ACHN (cell line): ENCODE measurements around the gene SPAG5.

Experiments used
- DNase-seq: peaks from one replicate; pipeline ENCODE4 v3.0.0-alpha.2; 2015
- in situ Hi-C: cut with HindIII; loops from 2 replicates; pipeline ENCODE4 v1.10.0; 2017; ENCODE audit warnings: low sequenced_read_pairs, low pct_ligation_motif_present, low pct_unique_long_range_greater_than_20kb

The SPAG5 gene, protein sequence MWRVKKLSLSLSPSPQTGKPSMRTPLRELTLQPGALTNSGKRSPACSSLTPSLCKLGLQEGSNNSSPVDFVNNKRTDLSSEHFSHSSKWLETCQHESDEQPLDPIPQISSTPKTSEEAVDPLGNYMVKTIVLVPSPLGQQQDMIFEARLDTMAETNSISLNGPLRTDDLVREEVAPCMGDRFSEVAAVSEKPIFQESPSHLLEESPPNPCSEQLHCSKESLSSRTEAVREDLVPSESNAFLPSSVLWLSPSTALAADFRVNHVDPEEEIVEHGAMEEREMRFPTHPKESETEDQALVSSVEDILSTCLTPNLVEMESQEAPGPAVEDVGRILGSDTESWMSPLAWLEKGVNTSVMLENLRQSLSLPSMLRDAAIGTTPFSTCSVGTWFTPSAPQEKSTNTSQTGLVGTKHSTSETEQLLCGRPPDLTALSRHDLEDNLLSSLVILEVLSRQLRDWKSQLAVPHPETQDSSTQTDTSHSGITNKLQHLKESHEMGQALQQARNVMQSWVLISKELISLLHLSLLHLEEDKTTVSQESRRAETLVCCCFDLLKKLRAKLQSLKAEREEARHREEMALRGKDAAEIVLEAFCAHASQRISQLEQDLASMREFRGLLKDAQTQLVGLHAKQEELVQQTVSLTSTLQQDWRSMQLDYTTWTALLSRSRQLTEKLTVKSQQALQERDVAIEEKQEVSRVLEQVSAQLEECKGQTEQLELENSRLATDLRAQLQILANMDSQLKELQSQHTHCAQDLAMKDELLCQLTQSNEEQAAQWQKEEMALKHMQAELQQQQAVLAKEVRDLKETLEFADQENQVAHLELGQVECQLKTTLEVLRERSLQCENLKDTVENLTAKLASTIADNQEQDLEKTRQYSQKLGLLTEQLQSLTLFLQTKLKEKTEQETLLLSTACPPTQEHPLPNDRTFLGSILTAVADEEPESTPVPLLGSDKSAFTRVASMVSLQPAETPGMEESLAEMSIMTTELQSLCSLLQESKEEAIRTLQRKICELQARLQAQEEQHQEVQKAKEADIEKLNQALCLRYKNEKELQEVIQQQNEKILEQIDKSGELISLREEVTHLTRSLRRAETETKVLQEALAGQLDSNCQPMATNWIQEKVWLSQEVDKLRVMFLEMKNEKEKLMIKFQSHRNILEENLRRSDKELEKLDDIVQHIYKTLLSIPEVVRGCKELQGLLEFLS

DNA sequence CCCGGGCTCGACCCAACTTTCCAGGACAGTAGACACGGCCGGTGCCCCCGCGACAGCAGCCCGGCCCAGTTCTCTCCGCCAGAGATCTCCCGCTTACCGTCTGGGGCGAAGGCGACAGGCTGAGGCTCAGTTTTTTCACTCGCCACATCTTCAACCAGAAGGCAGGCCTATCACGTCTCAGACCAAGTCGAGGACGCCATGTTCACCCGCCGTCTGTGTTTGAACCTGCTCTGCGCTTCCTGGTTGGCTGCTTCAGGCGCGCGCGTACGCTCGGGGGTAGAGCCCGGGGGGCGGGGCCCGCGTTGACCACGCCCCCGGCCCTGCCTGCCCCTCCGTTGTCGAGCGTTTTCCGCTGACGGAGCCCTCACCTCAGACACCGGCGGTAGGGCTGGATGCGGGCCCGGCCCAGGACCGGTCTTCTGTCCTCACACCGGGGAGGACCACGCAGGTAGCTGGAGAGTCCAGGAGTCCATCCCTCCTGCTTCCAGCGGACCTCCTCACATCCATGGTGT, at the start of gene SPAG5:
Gene SPAG5, minus strand, starts transcription at position 227 of the 512 bp plus-strand sequence. Its CDS starts 79 bp downstream, at position 148.
- in situ Hi-C loops, result no loop called here
- peak; percentile 96 for DNase-seq

DNA sequence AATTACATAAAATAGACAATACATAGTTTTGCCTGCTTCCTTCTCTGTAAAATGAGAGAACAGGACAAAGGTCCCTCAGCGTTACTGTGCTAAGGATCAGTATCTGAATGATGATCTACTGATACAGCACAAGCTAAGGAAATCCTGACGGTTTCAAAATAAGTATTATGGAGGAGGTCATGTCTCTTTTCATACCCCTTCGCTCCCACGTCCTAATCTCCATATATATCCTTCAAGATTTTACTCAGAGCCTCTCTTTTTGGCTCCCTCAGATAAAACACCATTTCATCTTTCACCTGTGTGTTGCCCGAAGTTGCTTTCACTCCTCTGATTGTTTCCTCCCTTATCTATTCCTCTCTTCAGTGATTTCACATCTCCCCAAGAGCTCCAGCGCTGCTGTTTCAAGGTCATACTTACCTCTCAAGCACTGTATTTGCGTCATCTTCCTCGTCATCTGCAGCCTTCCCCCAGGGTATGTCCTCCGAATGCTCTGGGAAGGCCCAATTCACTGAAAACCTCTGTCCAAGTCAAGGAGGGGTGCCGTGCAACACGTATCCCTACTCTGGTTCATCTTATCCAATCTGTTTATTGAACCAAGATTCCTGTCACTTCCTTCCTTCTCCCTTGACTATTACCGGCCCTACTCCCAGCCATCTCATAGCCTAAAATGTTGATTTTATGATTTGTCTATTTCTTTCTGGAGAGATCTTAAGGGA, 47.4 kb upstream of the SPAG5 start:
- in situ Hi-C loops, result no loop called here
- DNase-seq, result no peak

DNA sequence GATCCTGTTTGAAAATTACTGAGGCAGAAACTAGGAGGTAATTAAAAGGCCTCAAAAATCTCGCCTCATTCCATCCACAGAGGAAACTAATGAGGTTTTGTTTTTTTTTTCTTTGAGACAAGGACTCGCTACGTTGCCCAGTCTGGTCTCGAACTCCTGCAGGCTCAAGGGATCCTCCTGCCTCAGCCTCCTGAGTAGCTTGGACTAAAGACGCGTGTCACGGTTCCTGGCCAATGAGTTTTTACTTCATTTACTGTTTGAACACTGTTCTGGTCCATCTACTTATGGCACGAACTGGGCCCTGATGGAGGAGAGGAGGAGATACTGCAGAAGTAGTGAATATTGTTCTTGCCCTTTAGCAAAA, 46.7 kb upstream of the SPAG5 start:
- no peak for DNase-seq
- in situ Hi-C loops, result no loop called here

DNA sequence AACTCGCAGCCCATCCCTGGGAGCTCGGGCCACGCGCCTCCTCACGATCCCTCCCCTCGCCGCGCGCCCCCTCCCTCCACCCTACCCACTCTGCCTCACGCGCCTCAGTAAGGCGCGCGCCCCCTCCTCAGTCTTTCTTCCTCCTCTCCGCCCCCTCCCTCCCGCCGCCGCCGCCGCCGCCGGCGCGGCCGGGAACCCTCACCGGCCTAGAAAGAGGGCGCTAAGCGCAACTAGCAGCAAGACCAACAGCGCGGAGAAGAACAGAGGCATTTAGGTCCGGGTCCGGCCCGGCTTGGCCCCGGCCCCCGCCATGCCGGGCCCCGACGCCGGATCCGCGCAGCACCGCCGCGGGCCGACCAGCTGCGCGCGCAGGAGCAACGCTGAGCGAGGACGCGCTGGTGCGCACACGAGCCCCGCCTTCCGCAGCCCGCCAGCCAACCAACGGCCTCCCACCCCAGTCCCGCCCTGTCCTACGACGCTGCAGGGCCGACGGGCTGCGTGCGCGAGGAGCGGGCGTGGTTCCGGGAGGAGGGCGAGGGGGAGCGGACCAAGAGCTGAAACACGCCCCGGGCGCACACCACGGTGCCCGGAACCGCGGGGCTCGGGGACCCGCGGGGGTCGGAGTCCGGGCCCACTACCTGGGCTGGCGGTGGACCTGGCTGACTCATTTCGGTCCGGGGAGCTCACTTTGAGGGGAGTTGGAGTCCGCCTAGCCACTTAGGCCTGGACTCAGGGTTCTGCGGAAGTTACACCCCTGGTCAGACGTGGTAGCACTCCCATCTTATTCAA, 46.2 kb upstream of the SPAG5 start, which contains the start of gene BLTP2:
Gene BLTP2, minus strand, starts transcription at position 372 of the 789 bp plus-strand sequence. Its CDS starts 102 bp downstream, at position 270.
- peak; percentile 97 for DNase-seq
- in situ Hi-C loops, result no loop called here

DNA sequence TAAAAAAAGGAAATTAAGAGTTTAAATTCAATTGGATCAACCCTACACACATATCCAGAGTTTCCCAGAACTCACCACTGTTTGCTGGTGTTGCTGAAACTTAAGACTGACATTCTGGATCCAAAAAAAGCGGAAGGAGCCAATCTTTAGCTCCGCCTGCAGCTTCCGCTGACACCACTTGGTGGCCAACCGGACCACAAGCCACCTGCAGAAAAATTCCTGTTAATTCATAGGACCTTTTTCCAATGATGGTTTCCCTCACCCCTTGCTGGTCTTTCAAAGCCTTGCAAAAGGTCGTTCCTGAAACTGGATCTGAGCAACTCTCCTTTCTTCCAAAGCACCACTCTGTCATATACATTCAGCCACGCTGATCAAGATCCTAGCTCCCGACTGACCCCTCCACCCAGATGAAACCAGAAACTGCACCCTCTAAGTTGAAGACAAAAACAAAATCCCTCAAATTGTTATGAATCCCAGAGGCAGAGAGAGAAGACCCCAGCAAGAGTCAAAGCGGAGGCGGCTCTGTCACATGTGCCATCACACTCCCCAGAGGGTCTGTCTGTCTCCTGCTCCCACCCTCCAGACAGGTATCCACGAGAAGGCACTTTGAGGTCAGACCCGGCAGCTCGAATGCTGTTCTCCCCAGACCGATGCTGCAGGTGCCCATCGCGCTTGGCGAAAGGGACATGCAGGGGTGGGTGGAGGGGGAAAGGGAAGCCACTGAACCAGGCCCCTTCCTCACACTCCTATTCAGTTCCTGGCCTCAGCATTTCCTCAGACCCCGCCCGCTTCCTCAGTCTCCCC, 45.4 kb upstream of the SPAG5 start:
- in situ Hi-C loops, result no loop called here
- DNase-seq, result peak; percentile 70

DNA sequence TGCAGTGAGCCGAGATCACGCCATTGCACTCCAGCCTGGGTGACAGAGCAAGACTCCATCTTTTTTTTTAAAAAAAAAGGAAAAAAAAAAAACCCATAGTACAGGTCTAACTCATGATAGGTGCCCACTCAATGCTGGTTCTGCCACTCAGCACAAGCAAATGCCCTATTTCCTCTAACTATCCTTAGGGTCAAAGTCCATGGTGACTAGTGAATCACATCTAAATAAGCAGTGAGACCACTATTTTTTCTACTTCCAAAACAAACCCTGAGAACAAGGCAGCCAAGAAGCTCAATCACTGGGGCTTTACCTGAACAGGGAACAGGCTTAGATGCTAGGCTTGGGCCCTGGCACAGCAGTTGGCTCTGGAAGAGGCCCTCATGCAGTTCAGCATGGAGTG, 42.8 kb upstream of the SPAG5 start:
- in situ Hi-C loops, result no loop called here
- DNase-seq, result no peak

DNA sequence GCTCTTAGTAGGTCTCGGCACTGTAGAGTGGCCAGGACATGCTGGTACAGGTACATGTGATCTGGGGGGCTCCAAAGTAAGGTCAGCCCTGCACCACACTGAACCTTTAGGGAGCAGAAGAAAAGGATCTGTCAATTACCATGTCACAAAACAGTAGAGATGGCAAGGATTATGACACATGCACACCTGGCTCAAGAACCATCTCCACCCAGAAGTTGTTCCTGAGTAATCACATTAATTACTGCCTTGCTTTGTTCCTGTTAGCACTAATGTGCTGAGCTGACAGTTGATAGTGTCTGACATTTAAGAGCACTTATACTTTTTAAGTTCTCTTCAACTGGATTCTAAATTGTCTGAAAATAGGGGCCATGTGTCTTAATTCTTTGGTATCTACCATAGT, 36.7 kb upstream of the SPAG5 start:
- in situ Hi-C loops, result no loop called here
- DNase-seq, result no peak

DNA sequence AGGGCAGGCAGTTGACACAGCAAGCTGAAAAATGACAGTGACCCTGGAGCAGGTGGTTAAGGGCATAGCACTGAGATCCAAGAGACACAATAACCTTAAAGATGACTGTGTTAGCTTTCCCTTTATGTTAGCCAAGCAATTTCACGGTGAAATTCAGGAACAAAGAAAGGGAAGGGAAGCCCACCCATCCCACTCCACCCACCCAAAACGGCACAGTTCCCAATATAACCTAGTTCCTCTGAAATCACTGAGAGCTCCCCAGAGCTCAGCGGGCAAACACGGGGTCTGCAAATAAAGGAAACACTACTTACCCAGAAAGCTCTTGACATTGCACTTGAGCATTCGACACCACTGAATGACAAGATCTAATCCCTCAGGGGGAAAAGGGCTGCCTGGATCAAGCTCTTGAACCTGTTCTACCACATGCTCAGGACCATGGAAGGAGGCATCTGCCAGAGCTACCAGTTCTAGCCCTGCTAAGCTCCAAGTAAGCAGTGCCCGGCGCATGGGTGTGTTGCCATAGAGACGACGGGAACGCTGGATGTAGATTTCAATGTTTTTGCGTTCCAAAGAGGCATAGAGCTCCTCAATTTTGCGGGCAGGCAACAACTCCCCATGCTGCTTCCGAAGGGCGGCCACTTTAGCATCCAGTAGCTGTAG, 35.5 kb upstream of the SPAG5 start:
- in situ Hi-C loops, result no loop called here
- no peak for DNase-seq

DNA sequence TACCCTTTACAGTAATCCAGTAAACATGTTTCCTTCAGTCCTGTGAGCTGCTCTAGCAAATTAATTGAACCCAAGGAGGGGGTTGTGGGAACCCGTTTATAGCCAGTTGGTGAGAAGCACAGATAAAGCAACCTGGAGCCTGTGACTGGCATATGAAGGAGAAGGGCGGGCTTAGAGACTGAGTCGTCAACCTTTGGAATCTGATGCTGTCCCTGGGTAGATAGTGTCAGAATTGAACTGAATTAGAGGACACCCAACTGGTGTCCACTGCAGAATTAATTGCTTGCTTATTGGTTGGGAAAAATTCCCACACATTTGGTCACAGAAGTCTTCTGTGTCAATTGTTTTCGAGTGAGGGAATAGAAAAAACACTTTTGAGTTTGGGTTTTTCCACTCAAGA, 28.0 kb upstream of the SPAG5 start:
- in situ Hi-C loops, result no loop called here
- no peak for DNase-seq

DNA sequence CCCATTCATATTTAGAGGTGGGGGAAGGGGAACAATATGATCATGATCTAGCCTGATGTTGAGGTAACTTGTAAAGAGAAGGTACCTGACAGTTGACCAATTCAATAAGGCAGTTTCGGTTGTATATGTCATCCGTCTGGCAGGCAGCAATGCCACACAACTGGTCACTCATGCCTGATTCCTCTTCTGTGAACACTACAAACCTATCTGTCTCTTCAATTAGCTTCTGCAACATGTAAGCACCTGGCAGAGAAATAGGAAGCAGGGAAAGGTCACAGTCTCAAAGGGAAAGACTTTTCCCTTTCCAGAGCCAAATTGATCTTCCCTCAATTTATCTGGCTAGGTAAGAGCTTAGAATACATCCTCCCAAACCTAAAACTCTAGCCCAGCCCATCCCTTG, 25.3 kb upstream of the SPAG5 start:
- DNase-seq, result no peak
- in situ Hi-C loops, result no loop called here

DNA sequence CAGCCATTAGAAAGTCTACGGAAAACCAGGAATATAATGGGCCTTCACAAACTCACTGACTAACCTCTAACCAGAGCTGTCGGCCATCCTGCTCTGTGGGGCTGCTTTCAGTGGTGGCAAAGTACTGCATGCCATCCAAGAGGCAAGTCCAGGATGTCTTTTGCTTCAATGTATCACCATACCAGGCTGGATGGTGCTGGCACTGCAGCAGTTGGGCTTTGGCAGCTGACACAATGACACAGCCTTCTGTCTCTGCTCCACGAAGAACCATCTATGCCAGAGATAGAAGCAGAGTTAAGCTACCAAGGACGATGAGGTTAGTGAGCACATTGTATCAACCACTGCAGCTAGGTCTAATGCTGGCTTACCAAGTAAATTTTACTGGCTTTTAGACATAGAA, 24.9 kb upstream of the SPAG5 start:
- in situ Hi-C loops, result no loop called here
- DNase-seq, result no peak

DNA sequence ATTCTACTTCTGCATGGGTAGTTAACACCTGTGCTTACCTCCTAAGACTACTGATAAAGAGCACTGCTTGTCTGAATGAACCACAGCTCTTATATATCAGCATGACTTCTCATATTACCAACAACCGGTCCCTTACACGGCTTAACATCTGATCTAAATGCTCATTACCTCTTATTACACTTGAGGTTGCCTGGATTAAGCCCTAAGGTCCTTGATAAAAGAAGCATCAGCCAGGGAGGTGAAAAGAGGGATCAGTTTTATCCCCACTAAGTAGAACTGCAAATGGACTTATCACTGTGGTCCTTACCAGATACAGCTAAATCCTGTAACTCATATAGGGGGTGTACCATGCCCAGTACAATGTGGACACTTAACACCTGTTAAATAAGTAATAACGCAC, 23.4 kb upstream of the SPAG5 start:
- no peak for DNase-seq
- in situ Hi-C loops, result no loop called here

DNA sequence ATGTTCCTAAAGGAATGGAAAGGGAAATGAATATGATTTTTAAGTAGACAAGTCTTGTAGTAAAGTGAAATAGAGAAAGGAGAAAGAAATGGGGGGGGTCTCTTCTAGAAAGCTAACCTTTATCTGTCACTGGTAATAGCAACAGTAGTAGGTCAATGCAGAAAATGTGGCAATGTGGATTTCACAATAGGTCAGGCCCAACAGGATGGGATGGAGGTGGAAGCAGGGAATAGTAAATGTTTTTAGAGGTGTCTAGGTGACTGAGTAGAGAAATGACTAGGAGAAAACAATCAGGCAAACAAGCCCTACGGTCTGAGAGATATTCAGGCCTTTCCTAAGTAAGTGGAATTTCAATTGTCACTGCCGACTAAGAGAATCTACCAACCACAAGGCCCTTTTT, 21.2 kb upstream of the SPAG5 start:
- DNase-seq, result no peak
- in situ Hi-C loops, result no loop called here

DNA sequence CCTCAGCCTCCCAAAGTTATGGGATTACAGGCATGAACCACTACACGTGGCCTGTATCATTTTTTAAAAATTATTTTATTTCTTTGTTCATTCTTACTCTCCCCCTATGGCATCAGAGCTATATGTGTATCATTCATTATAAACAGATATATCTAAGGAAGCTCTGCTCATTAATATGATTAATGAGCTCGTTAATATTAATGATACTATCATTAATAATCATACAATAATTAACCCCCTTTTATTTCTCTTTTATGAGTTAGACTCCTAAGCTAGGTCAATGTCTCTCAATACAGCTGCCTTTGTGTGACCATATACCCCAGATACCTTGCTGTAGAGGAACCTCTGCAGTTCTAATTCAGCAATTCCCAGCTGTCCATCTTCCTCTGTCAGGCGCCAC, 19.6 kb upstream of the SPAG5 start:
- in situ Hi-C loops, result no loop called here
- no peak for DNase-seq

DNA sequence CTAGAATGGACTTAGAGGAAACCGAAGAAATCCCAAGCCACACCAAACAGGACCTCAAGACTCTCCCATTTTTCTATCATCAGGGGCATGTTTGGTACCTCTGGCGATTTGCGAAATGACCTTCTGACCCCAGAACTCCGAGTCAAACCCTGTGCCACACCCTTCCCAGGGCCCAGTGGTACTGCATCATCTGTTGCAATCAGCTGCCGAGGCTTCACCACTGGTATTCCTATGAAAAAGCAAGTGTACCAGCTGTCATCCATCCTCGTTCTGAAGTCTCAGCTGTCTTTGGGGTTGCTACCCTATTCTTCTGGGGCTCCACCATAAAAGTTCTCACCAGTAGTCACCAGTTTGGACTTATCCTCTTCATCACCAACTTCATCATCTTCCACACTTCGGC, 17.5 kb upstream of the SPAG5 start:
- DNase-seq, result no peak
- in situ Hi-C loops, result no loop called here

DNA sequence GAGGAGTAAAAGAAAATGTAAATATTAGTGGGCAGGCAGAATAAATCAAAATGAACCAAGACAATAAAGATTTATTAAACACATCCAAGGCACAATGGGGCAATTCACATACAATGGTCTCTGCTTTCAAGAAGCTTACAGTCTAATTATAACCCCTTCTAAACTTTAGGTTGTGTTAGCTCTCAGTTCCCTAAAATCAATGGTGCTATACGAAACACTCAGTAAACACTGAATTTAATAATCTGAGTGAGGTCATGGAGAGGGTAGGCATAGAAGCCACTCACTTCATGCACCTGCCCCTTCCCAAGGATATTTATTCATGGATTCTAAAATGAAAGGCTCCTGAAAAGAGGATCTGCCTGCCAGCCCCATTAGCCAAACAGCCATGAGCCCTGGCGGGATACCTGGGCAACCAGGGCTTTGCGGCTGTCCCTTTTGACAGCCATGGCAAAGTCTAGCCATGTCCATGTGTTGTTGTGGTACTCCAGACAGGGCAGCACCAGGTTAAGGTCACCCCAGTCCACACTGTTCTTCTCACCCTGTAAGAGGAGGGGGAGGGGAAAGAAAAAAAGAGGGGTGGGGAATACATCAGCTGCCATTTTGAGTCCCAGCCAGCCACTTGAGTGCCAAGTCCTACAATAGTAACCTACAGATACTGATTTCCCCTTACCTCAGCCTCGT, 16.6 kb upstream of the SPAG5 start:
- no peak for DNase-seq
- in situ Hi-C loops, result no loop called here
